Pancreas (tissue), 10 donors: ENCODE data around the gene NTNG1. TPM values are rescaled to one million over a fixed set of nuclear protein-coding genes. Genes with fewer than 3 reads are reported as not detected.

Source experiments
- ATAC-seq, 4 donors: fragments of 200-7000 bp; cut with Tn5 transposase; one replicate each; pipeline versions ENCODE4 v1.8.0 to v1.9.1; 2020; ENCODE audit warnings: mild to moderate bottlenecking in 4 of 4, moderate library complexity in 4 of 4
- DNase-seq, 6 donors: peaks; one replicate each; pipeline ENCODE4 v3.0.0-alpha.2; 2020
- FAIRE-seq: peaks from 2 replicates; lab custom pipeline; 2012; peaks lifted over from hg19 to GRCh38; lab: Jason Lieb, UNC
- H3K27ac ChIP-seq, 4 donors: fragments of 200-600 bp; sonication (generic); 1 replicate in 3 of 4; 2 replicates in 1 of 4; pipeline versions ENCODE4 v1.5.0 to v1.8.0; 2020
- H3K27me3 ChIP-seq, 4 donors: fragments of 200-600 bp; one replicate each; pipeline ENCODE4 v1.8.0; 2021
- H3K36me3 ChIP-seq, 3 donors: fragments of 200-600 bp; sonication (generic) in 1 of 3; one replicate each; pipeline versions ENCODE4 v1.5.0 to v1.8.0; 2020 to 2021
- H3K4me1 ChIP-seq, 3 donors: fragments of 200-600 bp; one replicate each; pipeline ENCODE4 v1.8.0; 2021
- H3K4me3 ChIP-seq, 4 donors: fragments of 200-600 bp; sonication (generic) in 2 of 4; one replicate each; pipeline versions ENCODE4 v1.5.0 to v1.8.0; 2020 to 2021
- H3K9me3 ChIP-seq, 4 donors: fragments of 200-600 bp; one replicate each; pipeline ENCODE4 v1.8.0; 2021
- whole genome bisulfite sequencing, 2 donors: extraction: QIAGEN DNeasy Blood & Tissue Kit; methylation state at CpG; one replicate each; pipeline ENCODE4 v1.1.7; 2013; 5-methylcytosine and 5-hydroxymethylcytosine counted together
- intact Hi-C, 3 donors: fragments of 100-400 bp; cut with DNase I; formaldehyde crosslinking; loops; one replicate each; pipeline versions ENCODE4 v1.11.1 to v1.14.2; 2022
- polyA plus RNA-seq, 2 donors: library from polyadenylated mRNA; stranded (reverse); fragments of 200-250 nt; gene quantifications; one replicate each; pipeline ENCODE4 v1.2.3, GENCODE V29; 2013
- total RNA-seq, 6 donors: library from RNA; stranded (reverse); fragmentation: NEBNext Ultra II Directional in 4 of 6; extraction: Animal tissue kit (Norgen Biotek cat#: 25700) in 4 of 6; gene quantifications; one replicate each; pipeline versions ENCODE4 v1.2.1 to v1.2.4, GENCODE V29; 2021 to 2023
- TF ChIP-seq, protein P1 (sequence below), 4 donors: fragments of 200-600 bp; sonication (generic) in 3 of 4; IDR thresholded peaks; one replicate each; pipeline versions ENCODE4 v1.5.0 to v1.8.0; 2021; ENCODE audit warnings: antibody characterized with exemption in 4 of 4
- donor health status: healthy with polysubstance abuse.
- donor health status: DM: no; HTN: no; CAD: no; lungs with moderate emphysema.
- donor health status: DM: no; HTN: no; CAD: no.
- donor health status: control.
- donor health status: control.
- donor health status: Bipolar disorder and iron deficiency.
- donor health status: DM: yes; HTN: yes; CAD: no.
- donor health status: DM: no; HTN: no; CAD: no.
- donor health status: DM: no; HTN: no; CAD: no.
- donor health status: DM: yes; HTN: yes; CAD: no.

The NTNG1 gene
- total and polyA plus RNA-seq, 8 donors, result 0.04 to 1.3 (median 0.23) TPM; not detected in 1

GRCh38 chr1:107098961-107099360, 41.9 kb upstream of the NTNG1 start:
- DNase-seq, result no peak
- ATAC-seq, result no peak
- Histone ChIP-seq H3K27ac (no peak overlapping the region), H3K4me3 (no peak overlapping the region), H3K4me1 (no peaks in the 10 kb centered on the region), H3K9me3 (no peaks in the 10 kb centered on the region), H3K27me3 (no peaks in the 10 kb centered on the region), H3K36me3 (no peaks in the 10 kb centered on the region)
- WGBS, 2 donors, result 63 to 69% methylated on average over 3 of the region's 3 CpGs
- TF ChIP-seq, protein P1, sequence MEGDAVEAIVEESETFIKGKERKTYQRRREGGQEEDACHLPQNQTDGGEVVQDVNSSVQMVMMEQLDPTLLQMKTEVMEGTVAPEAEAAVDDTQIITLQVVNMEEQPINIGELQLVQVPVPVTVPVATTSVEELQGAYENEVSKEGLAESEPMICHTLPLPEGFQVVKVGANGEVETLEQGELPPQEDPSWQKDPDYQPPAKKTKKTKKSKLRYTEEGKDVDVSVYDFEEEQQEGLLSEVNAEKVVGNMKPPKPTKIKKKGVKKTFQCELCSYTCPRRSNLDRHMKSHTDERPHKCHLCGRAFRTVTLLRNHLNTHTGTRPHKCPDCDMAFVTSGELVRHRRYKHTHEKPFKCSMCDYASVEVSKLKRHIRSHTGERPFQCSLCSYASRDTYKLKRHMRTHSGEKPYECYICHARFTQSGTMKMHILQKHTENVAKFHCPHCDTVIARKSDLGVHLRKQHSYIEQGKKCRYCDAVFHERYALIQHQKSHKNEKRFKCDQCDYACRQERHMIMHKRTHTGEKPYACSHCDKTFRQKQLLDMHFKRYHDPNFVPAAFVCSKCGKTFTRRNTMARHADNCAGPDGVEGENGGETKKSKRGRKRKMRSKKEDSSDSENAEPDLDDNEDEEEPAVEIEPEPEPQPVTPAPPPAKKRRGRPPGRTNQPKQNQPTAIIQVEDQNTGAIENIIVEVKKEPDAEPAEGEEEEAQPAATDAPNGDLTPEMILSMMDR (IDR thresholded peaks at IDR 0.05), result no peak
- FAIRE-seq, result no peak
- intact Hi-C loops, result no loop called here

GRCh38 chr1:107100331-107100984, 40.4 kb upstream of the NTNG1 start:
- no peaks in the 10 kb centered on the region for H3K27me3 ChIP-seq

DNA sequence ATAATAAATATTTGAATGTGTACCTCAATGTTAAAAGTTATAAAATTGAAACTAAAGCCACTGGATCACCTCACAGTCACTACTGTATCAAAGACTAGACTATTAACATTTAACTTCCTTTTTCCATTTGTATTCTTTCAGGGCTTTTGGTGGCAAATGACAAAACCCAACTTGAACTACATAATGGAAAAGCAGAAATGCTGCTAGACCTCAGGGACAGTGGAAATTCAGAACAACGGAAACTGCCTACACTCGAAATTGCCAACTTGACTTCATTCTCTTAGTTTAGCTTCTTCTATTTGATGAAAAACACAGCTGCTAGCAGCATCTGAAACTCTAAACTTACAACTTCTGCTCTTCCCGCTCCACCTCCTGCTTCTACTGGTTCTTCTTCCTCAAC, 34.9 kb upstream of the NTNG1 start:
- WGBS, 2 donors, result 77 to 85% methylated on average over 3 of the region's 3 CpGs
- FAIRE-seq, result no peak
- intact Hi-C loops, result no loop called here
- TF ChIP-seq, protein P1 (IDR thresholded peaks at IDR 0.05), result no peak
- no peak for DNase-seq
- Histone ChIP-seq H3K4me1 (no peaks in the 10 kb centered on the region), H3K4me3 (no peak overlapping the region), H3K27me3 (peaks cover 0 to 7% (median 0%) of the 10 kb centered on the region in 4 donors), H3K9me3 (no peaks in the 10 kb centered on the region), H3K36me3 (no peaks in the 10 kb centered on the region), H3K27ac (no peak overlapping the region)
- ATAC-seq, result no peak

More at GRCh38 chr1:107100331-107100984, 40.4 kb upstream of the NTNG1 start:
- 60 to 76% methylated on average over 3 of the region's 3 CpGs for WGBS, 2 donors
- TF ChIP-seq, protein P1 (IDR thresholded peaks at IDR 0.05), result no peak
- Histone ChIP-seq H3K4me3 (no peak overlapping the region), H3K27ac (no peak overlapping the region), H3K36me3 (no peaks in the 10 kb centered on the region), H3K9me3 (no peaks in the 10 kb centered on the region), H3K4me1 (no peaks in the 10 kb centered on the region)
- intact Hi-C loops, result no loop called here
- FAIRE-seq (no peak), DNase-seq (no peak), ATAC-seq (no peak)

DNA sequence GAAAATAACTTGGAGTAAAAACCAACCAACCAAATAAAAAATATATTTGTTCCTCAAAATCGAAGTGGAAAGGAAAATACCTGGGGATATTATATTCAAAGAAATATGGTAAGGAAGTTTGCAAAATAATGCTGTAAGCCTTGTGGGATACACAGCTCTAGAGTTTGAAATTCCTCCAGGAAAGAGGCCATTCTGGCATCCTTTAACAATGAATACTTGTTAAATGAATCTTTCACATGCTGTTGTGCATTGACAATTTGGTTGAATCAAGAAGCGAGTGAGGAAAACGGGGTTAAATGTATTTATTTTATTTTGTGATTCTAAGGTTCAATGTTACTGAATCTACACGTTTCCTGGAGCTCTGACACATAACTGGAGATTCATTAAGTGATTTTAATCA, 30.5 kb upstream of the NTNG1 start:
- H3K4me3 ChIP-seq, result no peak overlapping the region
- H3K27ac ChIP-seq, result no peak overlapping the region
- no peaks in the 10 kb centered on the region for H3K36me3 ChIP-seq
- TF ChIP-seq, protein P1 (IDR thresholded peaks at IDR 0.05), result no peak
- FAIRE-seq, result no peak
- intact Hi-C loops, result no loop called here
- 36 to 37% methylated on average over 4 of the region's 4 CpGs for WGBS, 2 donors
- H3K9me3 ChIP-seq, result no peaks in the 10 kb centered on the region
- no peak for ATAC-seq
- H3K4me1 ChIP-seq, result no peaks in the 10 kb centered on the region
- DNase-seq, result no peak
- peaks cover 0 to 7% (median 0%) of the 10 kb centered on the region in 4 donors for H3K27me3 ChIP-seq

- Histone ChIP-seq H3K9me3 (no peaks in the 10 kb centered on the region), H3K36me3 (no peaks in the 10 kb centered on the region), H3K4me3 (no peak overlapping the region), H3K27ac (no peak overlapping the region), H3K4me1 (no peaks in the 10 kb centered on the region), H3K27me3 (no peaks in the 10 kb centered on the region)
- ATAC-seq (no peak), DNase-seq (no peak), FAIRE-seq (no peak)
- TF ChIP-seq, protein P1 (IDR thresholded peaks at IDR 0.05), result no peak
- intact Hi-C loops, result no loop called here
Measured at GRCh38 chr1:107116306-107116790, 24.5 kb upstream of the NTNG1 start.
